Measurements from ENCODE around the gene EEF2K. TPM values are rescaled to one million over a fixed set of nuclear protein-coding genes. Genes with fewer than 3 reads are reported as not detected.
A peak's percentile ranks its signal among the peaks of the same experiment; 100 is the strongest.

The EEF2K gene
- total and polyA plus RNA-seq, 2 of the 13 experiments (the other 11 are each of a cell fraction or from before 2014, with no cell fraction given): 22.0 to 23.8 TPM

DNA sequence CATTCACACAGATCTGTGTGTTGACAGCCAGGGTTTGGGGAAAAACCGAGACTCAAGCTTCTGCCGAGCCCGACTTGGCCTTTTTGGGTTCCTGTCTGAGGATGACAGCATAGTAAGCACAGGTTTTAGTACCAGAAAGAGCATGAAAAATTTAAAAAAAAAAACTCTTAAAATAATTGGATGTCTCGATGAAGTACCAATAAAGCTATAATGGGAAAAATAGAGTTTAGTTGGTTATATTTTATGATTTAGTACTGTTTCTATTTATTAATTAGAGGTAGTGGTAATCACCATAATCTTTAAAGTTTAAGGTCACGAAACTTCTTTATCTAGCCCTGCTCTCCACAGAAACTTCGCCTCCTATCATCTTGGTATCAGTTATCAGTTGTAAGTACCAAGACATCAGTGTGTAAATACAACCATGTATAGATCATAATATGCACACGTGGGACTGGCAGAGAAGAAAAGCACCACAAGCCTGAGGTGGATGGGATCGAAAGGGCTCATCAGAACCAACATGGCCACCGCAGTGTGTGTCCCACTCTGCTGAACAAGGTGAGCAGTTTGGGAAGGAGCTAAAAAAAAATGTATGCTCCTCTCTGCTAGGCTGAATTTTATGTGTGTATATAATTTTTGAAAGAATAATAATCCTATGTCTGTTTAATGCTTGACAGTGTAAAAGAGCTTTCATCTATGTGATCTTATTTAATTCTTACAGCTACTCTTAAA, 14.4 kb upstream of the EEF2K start (continued):
- TF ChIP-seq ZNF615 (CRISPR knock-in tag; IDR thresholded peaks at IDR 0.05; ENCODE audit: borderline replicate concordance): no peak
- no peak for TF ChIP-seq ZNF891 (CRISPR knock-in tag; IDR thresholded peaks at IDR 0.05)
- 0 out of 2 replicates have a peak, but pooled peaks have one; percentile 53 for TF ChIP-seq CCDC6 (CRISPR knock-in tag; IDR thresholded peaks at IDR 0.05)
- TF ChIP-seq ZNF17 (CRISPR knock-in tag; IDR thresholded peaks at IDR 0.05): no peak
- TF ChIP-seq ZNF550 (CRISPR knock-in tag; IDR thresholded peaks at IDR 0.05; ENCODE audit: borderline replicate concordance): no peak
- no peak; the same call in 1 of the 2 replicates for TF ChIP-seq ZNF567 (CRISPR knock-in tag; IDR thresholded peaks at IDR 0.05; ENCODE audit: borderline replicate concordance)
- TF ChIP-seq, protein P1, sequence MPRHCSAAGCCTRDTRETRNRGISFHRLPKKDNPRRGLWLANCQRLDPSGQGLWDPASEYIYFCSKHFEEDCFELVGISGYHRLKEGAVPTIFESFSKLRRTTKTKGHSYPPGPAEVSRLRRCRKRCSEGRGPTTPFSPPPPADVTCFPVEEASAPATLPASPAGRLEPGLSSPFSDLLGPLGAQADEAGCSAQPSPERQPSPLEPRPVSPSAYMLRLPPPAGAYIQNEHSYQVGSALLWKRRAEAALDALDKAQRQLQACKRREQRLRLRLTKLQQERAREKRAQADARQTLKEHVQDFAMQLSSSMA (CRISPR knock-in tag; IDR thresholded peaks at IDR 0.05): no peak
- TF ChIP-seq, protein P2, sequence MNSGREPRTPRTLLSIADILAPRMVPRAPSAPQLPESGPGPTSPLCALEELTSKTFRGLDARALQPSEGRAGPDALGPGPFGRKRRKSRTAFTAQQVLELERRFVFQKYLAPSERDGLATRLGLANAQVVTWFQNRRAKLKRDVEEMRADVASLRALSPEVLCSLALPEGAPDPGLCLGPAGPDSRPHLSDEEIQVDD (CRISPR knock-in tag; IDR thresholded peaks at IDR 0.05; ENCODE audit: borderline replicate concordance): no peak
- TF ChIP-seq ATRX (CRISPR knock-in tag; IDR thresholded peaks at IDR 0.05; ENCODE audit: borderline replicate concordance): no peak
- TF ChIP-seq TGIF2 (CRISPR knock-in tag; IDR thresholded peaks at IDR 0.05): no peak
- TF ChIP-seq ZNF709 (CRISPR knock-in tag; IDR thresholded peaks at IDR 0.05): no peak; the same call in 1 of the 2 replicates
- TF ChIP-seq FOXM1 (CRISPR knock-in tag; IDR thresholded peaks at IDR 0.05): no peak
- TF ChIP-seq FIP1L1 (IDR thresholded peaks at IDR 0.05; ENCODE audit: borderline replicate concordance, insufficient read depth, low read depth, low read length): no peak
- no peak for TF ChIP-seq DR1 (CRISPR knock-in tag; IDR thresholded peaks at IDR 0.05)
- TF ChIP-seq TAF1 (CRISPR knock-in tag; IDR thresholded peaks at IDR 0.05): no peak
- TF ChIP-seq, protein P3, sequence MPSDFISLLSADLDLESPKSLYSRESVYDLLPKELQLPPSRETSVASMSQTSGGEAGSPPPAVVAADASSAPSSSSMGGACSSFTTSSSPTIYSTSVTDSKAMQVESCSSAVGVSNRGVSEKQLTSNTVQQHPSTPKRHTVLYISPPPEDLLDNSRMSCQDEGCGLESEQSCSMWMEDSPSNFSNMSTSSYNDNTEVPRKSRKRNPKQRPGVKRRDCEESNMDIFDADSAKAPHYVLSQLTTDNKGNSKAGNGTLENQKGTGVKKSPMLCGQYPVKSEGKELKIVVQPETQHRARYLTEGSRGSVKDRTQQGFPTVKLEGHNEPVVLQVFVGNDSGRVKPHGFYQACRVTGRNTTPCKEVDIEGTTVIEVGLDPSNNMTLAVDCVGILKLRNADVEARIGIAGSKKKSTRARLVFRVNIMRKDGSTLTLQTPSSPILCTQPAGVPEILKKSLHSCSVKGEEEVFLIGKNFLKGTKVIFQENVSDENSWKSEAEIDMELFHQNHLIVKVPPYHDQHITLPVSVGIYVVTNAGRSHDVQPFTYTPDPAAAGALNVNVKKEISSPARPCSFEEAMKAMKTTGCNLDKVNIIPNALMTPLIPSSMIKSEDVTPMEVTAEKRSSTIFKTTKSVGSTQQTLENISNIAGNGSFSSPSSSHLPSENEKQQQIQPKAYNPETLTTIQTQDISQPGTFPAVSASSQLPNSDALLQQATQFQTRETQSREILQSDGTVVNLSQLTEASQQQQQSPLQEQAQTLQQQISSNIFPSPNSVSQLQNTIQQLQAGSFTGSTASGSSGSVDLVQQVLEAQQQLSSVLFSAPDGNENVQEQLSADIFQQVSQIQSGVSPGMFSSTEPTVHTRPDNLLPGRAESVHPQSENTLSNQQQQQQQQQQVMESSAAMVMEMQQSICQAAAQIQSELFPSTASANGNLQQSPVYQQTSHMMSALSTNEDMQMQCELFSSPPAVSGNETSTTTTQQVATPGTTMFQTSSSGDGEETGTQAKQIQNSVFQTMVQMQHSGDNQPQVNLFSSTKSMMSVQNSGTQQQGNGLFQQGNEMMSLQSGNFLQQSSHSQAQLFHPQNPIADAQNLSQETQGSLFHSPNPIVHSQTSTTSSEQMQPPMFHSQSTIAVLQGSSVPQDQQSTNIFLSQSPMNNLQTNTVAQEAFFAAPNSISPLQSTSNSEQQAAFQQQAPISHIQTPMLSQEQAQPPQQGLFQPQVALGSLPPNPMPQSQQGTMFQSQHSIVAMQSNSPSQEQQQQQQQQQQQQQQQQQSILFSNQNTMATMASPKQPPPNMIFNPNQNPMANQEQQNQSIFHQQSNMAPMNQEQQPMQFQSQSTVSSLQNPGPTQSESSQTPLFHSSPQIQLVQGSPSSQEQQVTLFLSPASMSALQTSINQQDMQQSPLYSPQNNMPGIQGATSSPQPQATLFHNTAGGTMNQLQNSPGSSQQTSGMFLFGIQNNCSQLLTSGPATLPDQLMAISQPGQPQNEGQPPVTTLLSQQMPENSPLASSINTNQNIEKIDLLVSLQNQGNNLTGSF (CRISPR knock-in tag; IDR thresholded peaks at IDR 0.05): no peak
- TF ChIP-seq AGO2 (optimal IDR thresholded peaks at IDR 0.05; ENCODE audit: low read depth, low read length): no peak
- no peak for TF ChIP-seq ERF (CRISPR knock-in tag; IDR thresholded peaks at IDR 0.05)
- no peak for TF ChIP-seq ZNF879 (CRISPR knock-in tag; IDR thresholded peaks at IDR 0.05)
- no peak for TF ChIP-seq CC2D1A (CRISPR knock-in tag; IDR thresholded peaks at IDR 0.05)
- TF ChIP-seq ZNF720 (CRISPR knock-in tag; IDR thresholded peaks at IDR 0.05): no peak
- no peak for TF ChIP-seq ZNF296 (CRISPR knock-in tag; conservative IDR thresholded peaks at IDR 0.05)
- TF ChIP-seq FOXK2 (IDR thresholded peaks at IDR 0.05): no peak
- no peak for TF ChIP-seq TCF7L2 (IDR thresholded peaks at IDR 0.05; ENCODE audit: low read depth, low read length)
- TF ChIP-seq IRX3 (CRISPR knock-in tag; IDR thresholded peaks at IDR 0.05; ENCODE audit: borderline replicate concordance, low read depth): 0 out of 2 replicates have a peak, but pooled peaks have one; percentile 5
- no peak for TF ChIP-seq NR2F2 (IDR thresholded peaks at IDR 0.05; ENCODE audit: borderline replicate concordance, low read depth)
- no peak for TF ChIP-seq ZNF232 (CRISPR knock-in tag; IDR thresholded peaks at IDR 0.05; ENCODE audit: borderline replicate concordance)

Measured in HepG2 (cell line).